Gastroesophageal sphincter (tissue), 4 donors: ENCODE measurements around the gene RFTN1. TPM values are rescaled to one million over a fixed set of nuclear protein-coding genes. Genes with fewer than 3 reads are reported as not detected.
"Not testable (repeated sequence)": the region's sequence is repeated elsewhere in the genome, so short reads cannot be mapped to it uniquely, and the experiment has no call there.

Experiments
- ATAC-seq: fragments of 150-250 bp; one replicate; pipeline ENCODE4 v1.9.1; 2016; ENCODE audit warnings: mild to moderate bottlenecking, moderate library complexity
- H3K27ac ChIP-seq, 4 donors: fragments of 200-600 bp; sonication (generic) in 3 of 4; 1 replicate in 3 of 4; 2 replicates in 1 of 4; pipeline ENCODE4 v1.5.1; 2016 to 2019
- H3K27me3 ChIP-seq: fragments of 200-600 bp; sonication (generic); one replicate; pipeline ENCODE4 v1.5.1; 2019
- H3K36me3 ChIP-seq, 2 donors: fragments of 200-600 bp; sonication (generic); one replicate each; pipeline ENCODE4 v1.5.1; 2019; ENCODE audit warnings: control low read depth in 1 of 2
- H3K4me1 ChIP-seq, 3 donors: fragments of 200-600 bp; sonication (generic); 1 replicate in 2 of 3; 2 replicates in 1 of 3; pipeline ENCODE4 v1.5.1; 2016 to 2019; ENCODE audit warnings: control low read depth in 2 of 3
- H3K4me3 ChIP-seq, 2 donors: fragments of 200-600 bp; sonication (generic); one replicate each; pipeline ENCODE4 v1.5.1; 2019; ENCODE audit warnings: mild to moderate bottlenecking in 1 of 2, moderate library complexity in 1 of 2
- H3K9me3 ChIP-seq, 3 donors: fragments of 200-600 bp; sonication (generic); one replicate each; pipeline ENCODE4 v1.5.1; 2017 to 2019; ENCODE audit warnings: control low read depth in 2 of 3
- CTCF ChIP-seq, 4 experiments: fragments of 200-600 bp in 2 of 4; fragments of 450-650 bp in 2 of 4; sonication (generic) in 1 of 4; IDR thresholded peaks; one replicate each; pipeline ENCODE4 v1.5.1; 2017 to 2019; ENCODE audit warnings: antibody characterized with exemption in 4 of 4, mild to moderate bottlenecking in 2 of 4, moderate library complexity in 2 of 4
- EP300 ChIP-seq: sonication (generic); formaldehyde crosslinking; IDR thresholded peaks from one replicate; pipeline ENCODE4 v1.6.1; 2017; ENCODE audit warnings: antibody characterized with exemption, mild to moderate bottlenecking
- POLR2A ChIP-seq, 2 donors: fragments of 450-650 bp; IDR thresholded peaks; one replicate each; pipeline ENCODE4 v1.6.1; 2017; ENCODE audit warnings: antibody characterized with exemption in 2 of 2, mild to moderate bottlenecking in 2 of 2, moderate library complexity in 1 of 2
- POLR2AphosphoS5 ChIP-seq: sonication (generic); formaldehyde crosslinking; IDR thresholded peaks from one replicate; pipeline ENCODE4 v1.6.1; 2017; ENCODE audit warnings: antibody characterized with exemption
- WGBS, 2 donors: methylation state at CpG; one replicate each; pipeline ENCODE4 v1.1.5; 2018; ENCODE audit warnings: low coverage in 1 of 2; 5-methylcytosine and 5-hydroxymethylcytosine counted together
- total RNA-seq, 4 donors: library from RNA; depleted of rRNA; stranded (reverse); fragments of >200 nt; gene quantifications; one replicate each; pipeline ENCODE4 v1.1.0, GENCODE V29; 2016

Gene RFTN1
- total RNA-seq, 4 donors from 2014 or later = 30.6 to 110 (median 68.2) TPM

DNA sequence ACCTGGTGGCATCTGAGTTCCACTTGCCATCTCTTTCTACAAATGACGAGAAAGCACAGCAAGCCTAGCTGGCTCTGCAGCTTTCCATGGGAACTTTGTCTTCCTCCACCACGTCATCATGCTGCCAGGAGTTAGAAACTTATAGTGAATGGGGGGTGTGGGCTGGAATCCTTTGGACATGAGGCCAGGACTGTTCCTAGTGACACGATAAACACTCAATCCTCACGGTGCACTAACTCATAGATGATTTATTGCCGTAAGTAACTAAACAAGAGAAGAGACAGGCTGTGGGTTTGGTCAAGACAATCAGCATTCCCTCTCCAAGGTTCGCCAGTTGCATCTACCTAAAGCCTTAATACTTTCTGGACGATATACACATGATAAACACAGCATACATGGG is 197.9 kb downstream of the RFTN1 start:
- H3K4me3 ChIP-seq = no peak overlapping the region
- H3K27ac ChIP-seq = peak overlapping the region in 3 of 4 donors; percentile 43 to 77 (median 76)
- no peaks in the 10 kb centered on the region for H3K27me3 ChIP-seq
- no peaks in the 10 kb centered on the region for H3K9me3 ChIP-seq
- 55 to 71% methylated on average over 4 to 7 of the region's 7 CpGs for WGBS, 2 donors
- TF ChIP-seq CTCF (IDR thresholded peaks at IDR 0.05) (no peak), EP300 (no peak), POLR2A (IDR thresholded peaks at IDR 0.05) (no peak)
- H3K36me3 ChIP-seq = peaks cover 0 to 68% of the 10 kb centered on the region in 2 donors
- ATAC-seq = no peak
- H3K4me1 ChIP-seq = peaks cover 4 to 56% (median 5%) of the 10 kb centered on the region in 3 donors

DNA sequence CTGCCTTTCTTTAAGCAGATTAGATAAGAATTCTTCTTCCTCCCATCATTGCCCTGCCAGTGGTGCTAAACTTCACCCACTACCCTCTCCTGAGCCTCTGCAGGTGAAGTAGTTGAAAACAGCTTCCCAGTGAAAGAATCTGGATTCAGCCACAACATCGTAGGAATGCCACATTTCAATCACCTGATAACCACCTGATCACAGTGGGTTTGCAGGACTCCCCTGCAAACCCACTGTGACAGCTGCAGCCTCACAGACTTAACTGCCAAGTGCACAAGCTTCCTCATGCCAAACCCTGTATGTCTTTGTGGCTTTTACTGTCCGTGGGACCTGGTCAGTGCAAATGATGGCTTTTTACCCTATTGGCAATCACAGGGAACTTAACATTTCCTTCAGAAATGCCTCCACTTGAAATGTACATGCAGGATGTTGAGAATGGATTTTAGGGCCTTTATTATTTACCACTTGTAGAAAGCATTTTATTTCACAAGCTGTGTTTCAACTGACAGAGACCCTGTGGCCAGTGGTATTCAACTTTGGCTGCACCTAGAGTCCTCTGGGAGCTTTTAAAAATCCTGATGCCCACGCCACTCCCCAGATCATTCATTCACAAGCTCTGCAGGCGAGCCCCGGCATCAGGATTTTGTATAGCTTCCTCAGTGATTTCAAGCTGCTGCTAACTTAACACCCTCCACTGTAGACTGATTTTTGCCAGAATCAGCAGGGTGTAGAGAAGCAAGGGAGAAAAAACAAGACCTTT is 199.4 kb downstream of the RFTN1 start:
- 57 to 80% methylated on average over 1 to 4 of the region's 5 CpGs for WGBS, 2 donors
- no peak for ATAC-seq

DNA sequence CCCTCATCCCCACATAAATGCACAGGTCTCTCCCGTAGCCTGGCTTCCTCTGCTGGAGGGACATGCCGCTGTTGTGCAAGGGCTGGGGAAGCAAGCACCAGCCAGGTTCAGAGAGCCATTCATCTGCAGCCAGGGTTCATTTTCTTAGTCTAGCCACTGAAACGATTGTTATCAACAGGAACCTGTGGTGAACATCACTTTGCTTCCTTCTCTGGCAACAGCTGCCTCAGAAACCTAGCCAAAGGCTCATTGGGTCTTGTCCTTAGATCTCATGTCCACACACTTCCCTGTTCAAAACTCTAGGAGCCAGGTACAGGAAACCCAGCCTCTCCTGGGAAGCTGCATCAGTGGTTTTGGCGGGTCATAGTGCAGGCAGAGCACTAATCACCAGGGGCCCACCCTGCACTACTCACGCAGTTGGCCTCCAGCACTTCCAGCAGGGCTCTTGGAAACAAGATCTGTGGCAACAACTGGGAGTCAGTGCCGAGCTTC is 201.5 kb downstream of the RFTN1 start:
- Histone ChIP-seq H3K27ac (peak overlapping the region in 3 of 4 donors; percentile 46 to 77 (median 77)), H3K4me3 (no peak overlapping the region), H3K9me3 (no peaks in the 10 kb centered on the region), H3K4me1 (peaks cover 4 to 46% (median 5%) of the 10 kb centered on the region in 3 donors), H3K36me3 (peaks cover 0 to 40% of the 10 kb centered on the region in 2 donors), H3K27me3 (no peaks in the 10 kb centered on the region)
- ATAC-seq = peak; percentile 86
- WGBS, 2 donors = 15 to 26% methylated on average over 3 to 4 of the region's 6 CpGs
- TF ChIP-seq POLR2AphosphoS5 (no peak), CTCF (IDR thresholded peaks at IDR 0.05) (no peak), POLR2A (IDR thresholded peaks at IDR 0.05) (no peak), EP300 (no peak)

More for the DNA sequence above, 199.4 kb downstream of the RFTN1 start:
- TF ChIP-seq EP300 = no peak
- no peak for TF ChIP-seq CTCF (IDR thresholded peaks at IDR 0.05)
- no peak for TF ChIP-seq POLR2AphosphoS5
- TF ChIP-seq POLR2A (IDR thresholded peaks at IDR 0.05) = no peak
- Histone ChIP-seq H3K9me3 (no peaks in the 10 kb centered on the region), H3K27me3 (no peaks in the 10 kb centered on the region), H3K36me3 (peaks cover 0 to 52% of the 10 kb centered on the region in 2 donors), H3K27ac (peak overlapping the region in 3 of 4 donors; percentile 43 to 77 (median 76)), H3K4me1 (peaks cover 4 to 60% (median 5%) of the 10 kb centered on the region in 3 donors), H3K4me3 (no peak overlapping the region)

- 97% methylated on average over 6 of the region's 7 CpGs; no CpG with 5 or more reads in 1 of the 2 donors for WGBS, 2 donors
- ATAC-seq, H3K27me3 ChIP-seq, H3K4me3 ChIP-seq, H3K9me3 ChIP-seq: not testable (repeated sequence)
- Histone ChIP-seq H3K27ac (peak overlapping the region in 2 of 4 donors; percentile 71 to 77), H3K36me3 (peaks cover 0 to 25% of the 10 kb centered on the region in 2 donors), H3K4me1 (peaks cover 0 to 31% (median 5%) of the 10 kb centered on the region in 3 donors)
These were observed 203.0 kb downstream of the RFTN1 start for GRCh38 chr3:16310486-16310885.

GRCh38 chr3:16309558-16309957 is 203.9 kb downstream of the RFTN1 start:
- H3K27me3 ChIP-seq = no peaks in the 10 kb centered on the region
- H3K27ac ChIP-seq = peak overlapping the region in 2 of 4 donors; percentile 71 to 77
- no peak for ATAC-seq
- no peak for TF ChIP-seq CTCF (IDR thresholded peaks at IDR 0.05)
- no peak for TF ChIP-seq POLR2A (IDR thresholded peaks at IDR 0.05)
- no peak for TF ChIP-seq POLR2AphosphoS5
- TF ChIP-seq EP300 = no peak
- peaks cover 0 to 28% (median 5%) of the 10 kb centered on the region in 3 donors for H3K4me1 ChIP-seq
- 92 to 100% methylated on average over 2 of the region's 2 CpGs for WGBS, 2 donors
- peaks cover 0 to 17% of the 10 kb centered on the region in 2 donors for H3K36me3 ChIP-seq
- no peaks in the 10 kb centered on the region for H3K9me3 ChIP-seq
- H3K4me3 ChIP-seq = no peak overlapping the region
